ENCODE measurements around the gene SETDB1.
"Not testable (repeated sequence)": the region's sequence is repeated elsewhere in the genome, so short reads cannot be mapped to it uniquely, and the experiment has no call there.

The SETDB1 gene

GRCh38 chr1:150906813-150907212, 19.4 kb upstream of the SETDB1 start:
- Mint-ChIP-seq H3K27ac (no peak overlapping the region), H3K4me1 (no peaks in the 10 kb centered on the region)

DNA sequence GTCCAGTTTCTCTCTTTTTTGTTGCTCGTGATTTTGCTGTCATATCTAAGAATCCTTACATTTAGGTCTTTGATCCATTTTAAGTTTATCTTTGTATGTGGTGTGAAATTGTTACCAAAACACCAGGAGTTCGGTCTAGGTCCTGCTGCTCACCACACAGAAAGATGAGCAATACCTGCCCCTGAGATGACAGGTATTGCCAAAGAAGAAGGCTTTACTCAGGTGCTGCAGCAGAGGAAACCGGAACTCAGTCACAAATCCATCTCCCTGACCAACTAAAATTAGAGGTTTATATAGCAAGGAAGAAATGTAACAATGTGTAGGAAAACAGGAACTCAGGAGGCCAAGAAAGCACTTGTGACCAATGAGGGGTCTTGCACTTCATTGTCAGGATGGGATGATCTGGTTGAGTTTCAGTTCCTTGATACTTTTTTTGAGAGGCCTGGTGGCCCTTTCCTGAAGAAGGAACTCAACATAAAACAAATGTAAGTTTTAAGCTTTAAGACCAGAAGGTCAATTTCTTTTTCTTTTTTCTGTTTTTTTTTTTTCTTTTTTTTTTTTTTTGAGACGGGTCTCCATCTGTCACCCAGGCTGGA, 16.5 kb upstream of the SETDB1 start:
- Mint-ChIP-seq H3K4me3 (no peak overlapping the region), H3K9me3 (peaks cover 4% of the 10 kb centered on the region), H3K27me3 (peaks cover 3% of the 10 kb centered on the region), H3K27ac (no peak overlapping the region), H3K4me1 (no peaks in the 10 kb centered on the region), H3K36me3 (no peaks in the 10 kb centered on the region)
- no peak for DNase-seq
- CTCF ChIA-PET, result no interaction called here

More at GRCh38 chr1:150906813-150907212, 19.4 kb upstream of the SETDB1 start:
- CTCF ChIA-PET, result interaction anchor here (0.9 kb wide), 1 partner anchor 15 kb away, joined by 3 read pairs; no protein-coding TSS in a partner anchor
- peaks cover 4% of the 10 kb centered on the region for H3K9me3 Mint-ChIP-seq
- no peak for DNase-seq
- H3K4me3 Mint-ChIP-seq, result no peak overlapping the region
- H3K36me3 Mint-ChIP-seq, result no peaks in the 10 kb centered on the region
- H3K27me3 Mint-ChIP-seq, result peaks cover 5% of the 10 kb centered on the region

GRCh38 chr1:150912623-150913022, 13.5 kb upstream of the SETDB1 start:
- H3K36me3 Mint-ChIP-seq, result no peaks in the 10 kb centered on the region
- CTCF ChIA-PET, result interaction anchor here (0.8 kb wide), 1 partner anchor 10 kb away, joined by 3 read pairs; no protein-coding TSS in a partner anchor
- peaks cover 7% of the 10 kb centered on the region for H3K27me3 Mint-ChIP-seq
- H3K27ac Mint-ChIP-seq, result no peak overlapping the region
- peaks cover 4% of the 10 kb centered on the region for H3K9me3 Mint-ChIP-seq
- no peak overlapping the region for H3K4me3 Mint-ChIP-seq
- no peak for DNase-seq
- H3K4me1 Mint-ChIP-seq, result no peaks in the 10 kb centered on the region

DNA sequence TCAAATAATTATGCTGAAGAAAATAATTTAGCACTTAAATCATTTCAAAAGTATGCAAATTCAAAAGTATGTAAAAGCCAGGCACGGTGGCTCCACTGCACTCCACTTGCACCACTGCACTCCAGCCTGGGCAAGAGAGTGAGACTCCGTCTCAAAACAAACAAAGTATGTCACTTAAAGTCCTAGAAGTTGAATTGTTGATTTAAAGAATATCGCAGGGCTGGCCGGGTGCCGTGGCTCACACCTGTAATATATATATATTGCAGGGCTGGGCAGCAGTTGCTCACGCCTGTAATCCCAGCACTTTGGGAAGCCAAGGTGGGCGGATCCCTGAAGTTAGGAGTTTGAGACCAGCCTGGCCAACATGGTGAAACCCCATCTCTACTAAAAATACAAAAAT, 8.8 kb upstream of the SETDB1 start:
- peaks cover 7% of the 10 kb centered on the region for H3K27me3 Mint-ChIP-seq
- no peak overlapping the region for H3K27ac Mint-ChIP-seq

GRCh38 chr1:150922519-150922975, 3.6 kb upstream of the SETDB1 start:
- no peaks in the 10 kb centered on the region for H3K27me3 Mint-ChIP-seq
- H3K27ac Mint-ChIP-seq, result peak overlapping the region; percentile 19
- DNase-seq, result peak; percentile 86
- H3K36me3 Mint-ChIP-seq, result peaks cover 12% of the 10 kb centered on the region
- CTCF ChIA-PET, result interaction anchor here (0.7 to 1.6 kb wide), 28 partner anchors 8 to 457 kb away, joined by 3 to 8 read pairs (median 3); no protein-coding TSS in a partner anchor
- H3K4me3 Mint-ChIP-seq, result no peak overlapping the region
- no peaks in the 10 kb centered on the region for H3K9me3 Mint-ChIP-seq
- peaks cover 31% of the 10 kb centered on the region for H3K4me1 Mint-ChIP-seq

More for the DNA sequence above, 8.8 kb upstream of the SETDB1 start:
- H3K4me3 Mint-ChIP-seq, result no peak overlapping the region
- peaks cover 5% of the 10 kb centered on the region for H3K4me1 Mint-ChIP-seq
- H3K36me3 Mint-ChIP-seq, result no peaks in the 10 kb centered on the region
- H3K9me3 Mint-ChIP-seq, result no peaks in the 10 kb centered on the region
- CTCF ChIA-PET, result interaction anchor here (0.6 kb wide), 1 partner anchor 80 kb away, joined by 3 read pairs; no protein-coding TSS in a partner anchor
- DNase-seq, result no peak

DNA sequence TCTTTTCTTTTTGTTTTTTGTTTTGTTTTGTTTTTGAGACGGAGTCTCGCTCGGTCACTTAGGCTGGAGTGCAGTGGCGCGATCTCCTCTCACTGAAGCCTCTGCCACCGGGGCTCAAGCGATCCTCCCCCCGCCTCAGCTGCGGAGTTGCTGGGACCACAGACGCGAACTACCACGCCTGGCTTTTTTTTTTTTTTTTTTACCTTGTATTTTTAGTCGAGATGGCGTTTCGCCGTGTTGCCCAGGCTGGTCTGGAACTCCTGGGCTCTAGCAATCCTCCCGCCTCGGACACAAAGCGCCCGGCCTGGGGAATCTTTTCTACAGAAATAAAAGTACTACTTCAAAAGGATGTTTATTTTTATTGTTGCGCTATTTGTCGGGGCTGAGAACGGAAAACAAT, 1.1 kb upstream of the SETDB1 start:
- Mint-ChIP-seq H3K27me3 (no peaks in the 10 kb centered on the region), H3K27ac (peak overlapping the region; percentile 94), H3K9me3 (peaks cover 3% of the 10 kb centered on the region), H3K36me3 (peaks cover 33% of the 10 kb centered on the region), H3K4me3 (peak overlapping the region; percentile 96), H3K4me1 (peaks cover 37% of the 10 kb centered on the region)
- peak; percentile 35 for DNase-seq
- CTCF ChIA-PET, result interaction anchor here (2.2 kb wide), 1 partner anchor 364 kb away, joined by 8 read pairs; no protein-coding TSS in a partner anchor

DNA sequence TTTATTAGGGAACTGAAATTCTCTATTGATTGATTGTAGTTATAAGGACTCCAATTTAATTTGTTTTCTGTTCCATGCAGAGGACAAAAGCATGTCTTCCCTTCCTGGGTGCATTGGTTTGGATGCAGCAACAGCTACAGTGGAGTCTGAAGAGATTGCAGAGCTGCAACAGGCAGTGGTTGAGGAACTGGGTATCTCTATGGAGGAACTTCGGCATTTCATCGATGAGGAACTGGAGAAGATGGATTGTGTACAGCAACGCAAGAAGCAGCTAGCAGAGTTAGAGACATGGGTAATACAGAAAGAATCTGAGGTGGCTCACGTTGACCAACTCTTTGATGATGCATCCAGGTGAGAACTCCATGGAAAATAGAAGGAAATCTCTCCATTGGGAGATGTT, 1.5 kb downstream of the SETDB1 start:
- no peak for DNase-seq
- CTCF ChIA-PET, result no interaction called here
- H3K27ac Mint-ChIP-seq, result no peak overlapping the region
- H3K4me1 Mint-ChIP-seq, result peaks cover 29% of the 10 kb centered on the region
- peaks cover 54% of the 10 kb centered on the region for H3K36me3 Mint-ChIP-seq
- H3K9me3 Mint-ChIP-seq, result peaks cover 15% of the 10 kb centered on the region
- H3K4me3 Mint-ChIP-seq, result peak overlapping the region; percentile 96
- no peaks in the 10 kb centered on the region for H3K27me3 Mint-ChIP-seq

GRCh38 chr1:150928286-150928685, 2.1 kb downstream of the SETDB1 start:
- Mint-ChIP-seq H3K27ac (no peak overlapping the region), H3K27me3 (no peaks in the 10 kb centered on the region), H3K9me3 (peaks cover 16% of the 10 kb centered on the region), H3K36me3 (peaks cover 58% of the 10 kb centered on the region), H3K4me3 (peak overlapping the region; percentile 11), H3K4me1 (peaks cover 25% of the 10 kb centered on the region)
- CTCF ChIA-PET, result no interaction called here
- no peak for DNase-seq

- Mint-ChIP-seq H3K36me3 (peaks cover 59% of the 10 kb centered on the region), H3K4me1 (peaks cover 25% of the 10 kb centered on the region), H3K9me3 (peaks cover 16% of the 10 kb centered on the region)
- H3K27me3 Mint-ChIP-seq, H3K27ac Mint-ChIP-seq, DNase-seq, H3K4me3 Mint-ChIP-seq, CTCF ChIA-PET: not testable (repeated sequence)
Observed at GRCh38 chr1:150928775-150929174, 2.6 kb downstream of the SETDB1 start.

- no peak overlapping the region for H3K4me3 Mint-ChIP-seq
- no peaks in the 10 kb centered on the region for H3K27me3 Mint-ChIP-seq
- DNase-seq, result no peak
- peaks cover 16% of the 10 kb centered on the region for H3K9me3 Mint-ChIP-seq
- peaks cover 16% of the 10 kb centered on the region for H3K4me1 Mint-ChIP-seq
- H3K27ac Mint-ChIP-seq, result peak overlapping the region; percentile 65
- peaks cover 66% of the 10 kb centered on the region for H3K36me3 Mint-ChIP-seq
- CTCF ChIA-PET, result no interaction called here
Observed at GRCh38 chr1:150931773-150932172, 5.6 kb downstream of the SETDB1 start.

DNA sequence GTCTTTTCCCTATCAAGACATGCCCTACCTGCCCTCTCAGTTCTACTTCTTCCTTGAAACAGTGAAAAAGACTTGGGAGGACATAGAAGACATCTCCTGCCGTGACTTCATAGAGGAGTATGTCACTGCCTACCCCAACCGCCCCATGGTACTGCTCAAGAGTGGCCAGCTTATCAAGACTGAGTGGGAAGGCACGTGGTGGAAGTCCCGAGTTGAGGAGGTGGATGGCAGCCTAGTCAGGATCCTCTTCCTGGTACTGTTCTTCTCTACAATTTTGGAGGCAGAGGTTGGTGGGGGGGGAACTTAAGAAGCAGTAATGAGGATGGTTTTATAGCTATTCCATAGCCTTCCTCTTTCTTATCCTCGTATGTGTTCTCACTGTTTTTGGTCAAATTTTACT, 18.7 kb downstream of the SETDB1 start:
- CTCF ChIA-PET, result interaction anchor here (1.0 kb wide), 1 partner anchor 10 kb away, joined by 3 read pairs; no protein-coding TSS in a partner anchor
- no peaks in the 10 kb centered on the region for H3K27me3 Mint-ChIP-seq
- no peak overlapping the region for H3K27ac Mint-ChIP-seq
- no peaks in the 10 kb centered on the region for H3K9me3 Mint-ChIP-seq
- no peak overlapping the region for H3K4me3 Mint-ChIP-seq
- no peaks in the 10 kb centered on the region for H3K4me1 Mint-ChIP-seq
- no peak for DNase-seq
- H3K36me3 Mint-ChIP-seq, result peaks cover 62% of the 10 kb centered on the region

DNA sequence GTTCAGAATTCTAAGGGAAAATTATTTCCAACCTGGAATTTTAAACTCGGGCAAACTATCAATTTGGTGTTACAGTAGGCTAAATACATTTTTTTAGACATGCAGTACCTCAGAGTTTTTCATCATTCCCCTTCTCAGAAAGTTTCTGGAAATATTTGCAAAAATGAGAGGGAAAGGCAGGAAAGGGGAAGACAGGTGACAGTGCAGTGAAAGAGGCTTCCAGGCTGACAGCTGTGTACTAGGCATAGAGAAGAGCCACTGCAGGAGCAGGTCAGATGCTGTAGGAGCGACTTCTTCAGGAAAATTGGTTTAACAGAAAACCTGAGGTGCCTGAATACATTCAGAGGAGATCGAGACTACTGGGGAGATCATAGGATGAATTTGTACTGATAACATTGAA, 28.5 kb downstream of the SETDB1 start:
- H3K9me3 Mint-ChIP-seq, result no peaks in the 10 kb centered on the region
- no peaks in the 10 kb centered on the region for H3K27me3 Mint-ChIP-seq
- no peak for DNase-seq
- H3K4me3 Mint-ChIP-seq, result no peak overlapping the region
- H3K36me3 Mint-ChIP-seq, result peaks cover 58% of the 10 kb centered on the region
- no peak overlapping the region for H3K27ac Mint-ChIP-seq
- CTCF ChIA-PET, result interaction anchor here (1.6 kb wide), 1 partner anchor 41 kb away, joined by 4 read pairs; no protein-coding TSS in a partner anchor
- H3K4me1 Mint-ChIP-seq, result no peaks in the 10 kb centered on the region

DNA sequence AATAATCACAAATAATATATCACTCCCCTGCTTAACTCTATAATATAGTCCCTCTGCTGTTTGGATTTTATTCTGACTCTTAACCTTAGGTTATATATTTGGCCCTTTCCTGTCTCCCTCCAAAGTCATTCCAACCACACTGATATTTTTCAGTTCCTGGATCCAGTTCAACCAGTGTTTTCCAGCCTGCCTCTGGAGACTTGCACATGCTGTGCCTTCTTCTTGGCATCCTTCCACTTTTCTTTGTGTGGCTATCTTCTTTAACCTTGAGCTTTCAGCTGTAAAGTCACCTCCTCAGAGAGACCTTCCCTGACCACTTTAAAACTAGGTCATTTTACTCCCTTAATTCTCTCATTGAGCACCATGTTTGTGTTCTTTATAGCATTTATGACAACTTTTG, 29.1 kb downstream of the SETDB1 start:
- no peak overlapping the region for H3K27ac Mint-ChIP-seq
- no peaks in the 10 kb centered on the region for H3K27me3 Mint-ChIP-seq
- CTCF ChIA-PET, result interaction anchor here (0.6 to 1.6 kb wide), 3 partner anchors 41 to 399 kb away, joined by 3 to 4 read pairs (median 3); no protein-coding TSS in a partner anchor
- DNase-seq, result no peak
- H3K4me3 Mint-ChIP-seq, result no peak overlapping the region
- no peaks in the 10 kb centered on the region for H3K9me3 Mint-ChIP-seq
- H3K4me1 Mint-ChIP-seq, result no peaks in the 10 kb centered on the region
- peaks cover 57% of the 10 kb centered on the region for H3K36me3 Mint-ChIP-seq

DNA sequence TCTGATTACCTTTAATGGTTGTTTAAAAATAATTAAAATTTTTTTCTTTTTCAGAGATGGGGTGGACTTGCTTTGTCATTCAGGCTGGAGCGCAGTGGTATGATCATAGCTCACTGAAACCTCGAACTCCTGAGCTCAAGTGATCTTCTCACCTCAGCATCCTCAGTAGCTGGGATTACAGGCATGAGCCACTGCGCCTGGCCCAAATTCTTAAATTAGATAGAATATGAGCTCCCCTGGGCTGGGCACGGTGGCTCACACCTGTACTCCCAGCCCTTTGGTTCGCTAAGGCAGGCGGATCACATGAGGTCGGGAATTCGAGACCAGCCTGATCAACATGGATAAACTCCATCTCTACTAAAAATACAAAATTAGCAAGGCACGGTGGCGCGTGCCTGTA, 31.5 kb downstream of the SETDB1 start:
- H3K36me3 Mint-ChIP-seq, result peaks cover 54% of the 10 kb centered on the region

DNA sequence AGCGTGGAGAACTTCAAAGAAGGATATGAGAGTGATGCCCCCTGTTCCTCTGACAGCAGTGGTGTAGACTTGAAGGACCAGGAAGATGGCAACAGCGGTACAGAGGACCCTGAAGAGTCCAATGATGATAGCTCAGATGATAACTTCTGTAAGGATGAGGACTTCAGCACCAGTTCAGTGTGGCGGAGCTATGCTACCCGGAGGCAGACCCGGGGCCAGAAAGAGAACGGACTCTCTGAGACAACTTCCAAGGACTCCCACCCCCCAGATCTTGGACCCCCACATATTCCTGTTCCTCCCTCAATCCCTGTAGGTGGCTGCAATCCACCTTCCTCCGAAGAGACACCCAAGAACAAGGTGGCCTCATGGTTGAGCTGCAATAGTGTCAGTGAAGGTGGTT, 34.5 kb downstream of the SETDB1 start:
- CTCF ChIA-PET, result no interaction called here
- Mint-ChIP-seq H3K4me3 (no peak overlapping the region), H3K36me3 (peaks cover 59% of the 10 kb centered on the region), H3K9me3 (no peaks in the 10 kb centered on the region), H3K27me3 (no peaks in the 10 kb centered on the region), H3K27ac (no peak overlapping the region), H3K4me1 (peaks cover 10% of the 10 kb centered on the region)
- no peak for DNase-seq

More for the DNA sequence above, 31.5 kb downstream of the SETDB1 start:
- CTCF ChIA-PET, result interaction anchor here (0.6 to 1.1 kb wide), 2 partner anchors 16 to 304 kb away, joined by 3 to 4 read pairs; no protein-coding TSS in a partner anchor
- no peak overlapping the region for H3K4me3 Mint-ChIP-seq
- H3K27ac Mint-ChIP-seq, result no peak overlapping the region
- no peak for DNase-seq
- H3K9me3 Mint-ChIP-seq, result no peaks in the 10 kb centered on the region
- H3K27me3 Mint-ChIP-seq, result no peaks in the 10 kb centered on the region
- H3K4me1 Mint-ChIP-seq, result peaks cover 3% of the 10 kb centered on the region
